Left kidney (tissue), 2 donors: ENCODE measurements around the gene PCDHB16. TPM values are rescaled to one million over a fixed set of nuclear protein-coding genes. Genes with fewer than 3 reads are reported as not detected.
"Not testable (repeated sequence)": the region's sequence is repeated elsewhere in the genome, so short reads cannot be mapped to it uniquely, and the experiment has no call there.

ENCODE experiments used
- DNase-seq: peaks from one replicate; pipeline ENCODE4 v3.0.0-alpha.2; 2013
- polyA plus RNA-seq: library from polyadenylated mRNA; unstranded; fragments of 120-200 nt; gene quantifications from one replicate; pipeline ENCODE4 v1.2.1, GENCODE V29; 2013; ENCODE audit not compliant: insufficient read length

Gene PCDHB16
- polyA plus RNA-seq, 1 donor, result 8.1 TPM

DNA sequence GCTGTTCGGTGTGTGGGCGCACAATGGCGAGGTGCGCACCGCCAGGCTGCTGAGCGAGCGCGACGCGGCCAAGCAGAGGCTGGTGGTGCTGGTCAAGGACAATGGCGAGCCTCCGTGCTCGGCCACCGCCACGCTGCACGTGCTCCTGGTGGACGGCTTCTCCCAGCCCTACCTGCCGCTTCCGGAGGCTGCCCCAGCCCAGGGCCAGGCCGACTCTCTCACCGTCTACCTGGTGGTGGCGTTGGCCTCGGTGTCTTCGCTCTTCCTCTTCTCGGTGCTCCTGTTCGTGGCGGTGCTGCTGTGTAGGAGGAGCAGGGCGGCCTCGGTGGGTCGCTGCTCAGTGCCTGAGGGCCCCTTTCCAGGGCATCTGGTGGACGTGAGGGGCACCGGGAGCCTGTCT lies 2.3 kb upstream of the PCDHB16 start:
- DNase-seq, result not testable (repeated sequence)

DNA sequence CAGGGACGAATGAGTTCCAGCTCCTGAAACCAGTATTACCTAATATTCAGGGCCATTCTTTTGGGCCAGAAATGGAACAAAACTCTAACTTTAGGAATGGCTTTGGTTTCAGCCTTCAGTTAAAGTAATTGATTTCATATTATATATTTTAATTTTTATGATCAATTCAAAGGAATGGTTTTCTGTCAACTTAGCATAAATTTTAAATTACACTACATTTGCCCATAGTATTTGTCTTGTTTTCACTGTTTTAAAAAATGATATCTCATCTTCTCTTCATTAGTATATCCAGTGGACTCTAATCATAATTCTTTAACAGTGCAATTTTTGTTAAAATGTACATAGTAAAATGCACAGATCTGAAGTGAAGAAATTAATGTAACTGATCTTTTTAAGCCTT lies 1.9 kb upstream of the PCDHB16 start:
- no peak for DNase-seq

DNA sequence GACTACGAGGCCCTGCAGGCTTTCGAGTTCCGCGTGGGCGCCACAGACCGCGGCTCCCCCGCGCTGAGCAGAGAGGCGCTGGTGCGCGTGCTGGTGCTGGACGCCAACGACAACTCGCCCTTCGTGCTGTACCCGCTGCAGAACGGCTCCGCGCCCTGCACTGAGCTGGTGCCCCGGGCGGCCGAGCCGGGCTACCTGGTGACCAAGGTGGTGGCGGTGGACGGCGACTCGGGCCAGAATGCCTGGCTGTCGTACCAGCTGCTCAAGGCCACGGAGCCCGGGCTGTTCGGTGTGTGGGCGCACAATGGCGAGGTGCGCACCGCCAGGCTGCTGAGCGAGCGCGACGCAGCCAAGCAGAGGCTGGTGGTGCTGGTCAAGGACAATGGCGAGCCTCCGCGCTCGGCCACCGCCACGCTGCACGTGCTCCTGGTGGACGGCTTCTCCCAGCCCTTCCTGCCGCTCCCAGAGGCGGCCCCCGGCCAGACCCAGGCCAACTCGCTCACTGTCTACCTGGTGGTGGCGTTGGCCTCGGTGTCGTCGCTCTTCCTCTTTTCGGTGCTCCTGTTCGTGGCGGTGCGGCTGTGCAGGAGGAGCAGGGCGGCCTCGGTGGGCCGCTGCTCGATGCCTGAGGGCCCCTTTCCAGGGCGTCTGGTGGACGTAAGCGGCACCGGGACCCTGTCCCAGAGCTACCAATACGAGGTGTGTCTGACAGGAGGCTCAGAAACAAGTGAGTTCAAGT lies 2.1 kb downstream of the PCDHB16 start:
- not testable (repeated sequence) for DNase-seq

DNA sequence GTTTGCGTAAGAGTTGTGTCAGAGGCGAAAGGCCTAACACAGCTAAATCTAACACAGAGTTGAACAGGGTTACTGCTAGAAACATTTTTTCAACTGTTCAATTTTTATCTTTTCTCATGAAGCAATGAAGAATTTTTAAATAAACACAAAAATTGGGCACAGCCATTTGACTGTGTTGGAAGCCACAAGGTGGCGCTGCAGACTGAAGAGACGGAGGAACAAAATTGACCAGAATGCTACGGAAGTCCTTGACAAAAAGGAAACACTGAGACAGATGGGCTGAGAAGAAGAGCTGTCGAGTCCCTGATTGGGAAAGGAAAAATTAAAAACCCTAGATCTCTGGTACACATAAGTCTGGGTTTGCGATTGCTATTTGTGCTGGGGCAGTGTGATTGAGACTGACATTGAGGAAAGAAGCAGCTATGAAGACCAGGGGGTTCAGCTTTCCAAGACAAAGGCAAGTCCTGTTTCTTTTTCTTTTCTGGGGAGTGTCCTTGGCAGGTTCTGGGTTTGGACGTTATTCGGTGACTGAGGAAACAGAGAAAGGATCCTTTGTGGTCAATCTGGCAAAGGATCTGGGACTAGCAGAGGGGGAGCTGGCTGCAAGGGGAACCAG lies 4.8 kb downstream of the PCDHB16 start, which contains the start of gene PCDHB9:
Gene PCDHB9, plus strand, starts transcription at position 265 of the 616 bp plus-strand sequence. Its CDS starts 158 bp downstream, at position 423.
- DNase-seq, result no peak

DNA sequence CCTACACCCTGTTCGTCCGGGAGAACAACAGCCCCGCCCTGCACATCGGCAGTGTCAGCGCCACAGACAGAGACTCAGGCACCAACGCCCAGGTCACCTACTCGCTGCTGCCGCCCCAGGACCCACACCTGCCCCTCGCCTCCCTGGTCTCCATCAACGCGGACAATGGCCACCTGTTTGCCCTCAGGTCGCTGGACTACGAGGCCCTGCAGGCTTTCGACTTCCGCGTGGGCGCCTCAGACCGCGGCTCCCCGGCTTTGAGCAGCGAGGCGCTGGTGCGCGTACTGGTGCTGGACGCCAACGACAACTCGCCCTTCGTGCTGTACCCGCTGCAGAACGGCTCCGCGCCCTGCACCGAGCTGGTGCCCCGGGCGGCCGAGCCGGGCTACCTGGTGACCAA lies 6.5 kb downstream of the PCDHB16 start:
- not testable (repeated sequence) for DNase-seq

DNA sequence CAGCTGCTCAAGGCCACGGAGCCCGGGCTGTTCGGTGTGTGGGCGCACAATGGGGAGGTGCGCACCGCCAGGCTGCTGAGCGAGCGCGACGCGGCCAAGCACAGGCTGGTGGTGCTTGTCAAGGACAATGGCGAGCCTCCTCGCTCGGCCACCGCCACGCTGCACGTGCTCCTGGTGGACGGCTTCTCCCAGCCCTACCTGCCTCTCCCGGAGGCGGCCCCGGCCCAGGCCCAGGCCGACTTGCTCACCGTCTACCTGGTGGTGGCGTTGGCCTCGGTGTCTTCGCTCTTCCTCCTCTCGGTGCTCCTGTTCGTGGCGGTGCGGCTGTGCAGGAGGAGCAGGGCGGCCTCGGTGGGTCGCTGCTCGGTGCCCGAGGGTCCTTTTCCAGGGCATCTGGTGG lies 6.9 kb downstream of the PCDHB16 start:
- not testable (repeated sequence) for DNase-seq

DNA sequence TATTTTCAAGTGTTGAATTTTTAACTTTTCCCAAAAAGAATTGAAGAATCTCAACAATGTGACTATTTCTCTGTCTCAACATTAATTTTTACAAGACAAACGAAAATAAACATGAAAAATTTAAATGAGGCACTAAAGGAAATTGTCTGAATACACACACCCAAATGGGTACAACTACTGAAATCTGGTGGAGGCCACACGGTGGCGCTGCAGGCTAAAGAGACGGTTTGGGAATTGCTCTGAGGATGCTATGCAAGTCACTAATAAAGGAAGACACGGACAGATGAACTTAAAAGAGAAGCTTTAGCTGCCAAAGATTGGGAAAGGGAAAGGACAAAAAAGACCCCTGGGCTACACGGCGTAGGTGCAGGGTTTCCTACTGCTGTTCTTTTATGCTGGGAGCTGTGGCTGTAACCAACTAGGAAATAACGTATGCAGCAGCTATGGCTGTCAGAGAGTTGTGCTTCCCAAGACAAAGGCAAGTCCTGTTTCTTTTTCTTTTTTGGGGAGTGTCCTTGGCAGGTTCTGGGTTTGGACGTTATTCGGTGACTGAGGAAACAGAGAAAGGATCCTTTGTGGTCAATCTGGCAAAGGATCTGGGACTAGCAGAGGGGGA lies 10.0 kb downstream of the PCDHB16 start, which contains the start of gene PCDHB10:
Gene PCDHB10, plus strand, starts transcription at position 244 of the 616 bp plus-strand sequence. Its CDS starts 200 bp downstream, at position 444.
- no peak for DNase-seq

DNA sequence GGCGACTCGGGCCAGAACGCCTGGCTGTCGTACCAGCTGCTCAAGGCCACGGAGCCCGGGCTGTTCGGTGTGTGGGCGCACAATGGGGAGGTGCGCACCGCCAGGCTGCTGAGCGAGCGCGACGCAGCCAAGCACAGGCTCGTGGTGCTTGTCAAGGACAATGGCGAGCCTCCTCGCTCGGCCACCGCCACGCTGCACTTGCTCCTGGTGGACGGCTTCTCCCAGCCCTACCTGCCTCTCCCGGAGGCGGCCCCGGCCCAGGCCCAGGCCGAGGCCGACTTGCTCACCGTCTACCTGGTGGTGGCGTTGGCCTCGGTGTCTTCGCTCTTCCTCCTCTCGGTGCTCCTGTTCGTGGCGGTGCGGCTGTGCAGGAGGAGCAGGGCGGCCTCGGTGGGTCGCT lies 12.1 kb downstream of the PCDHB16 start:
- not testable (repeated sequence) for DNase-seq

DNA sequence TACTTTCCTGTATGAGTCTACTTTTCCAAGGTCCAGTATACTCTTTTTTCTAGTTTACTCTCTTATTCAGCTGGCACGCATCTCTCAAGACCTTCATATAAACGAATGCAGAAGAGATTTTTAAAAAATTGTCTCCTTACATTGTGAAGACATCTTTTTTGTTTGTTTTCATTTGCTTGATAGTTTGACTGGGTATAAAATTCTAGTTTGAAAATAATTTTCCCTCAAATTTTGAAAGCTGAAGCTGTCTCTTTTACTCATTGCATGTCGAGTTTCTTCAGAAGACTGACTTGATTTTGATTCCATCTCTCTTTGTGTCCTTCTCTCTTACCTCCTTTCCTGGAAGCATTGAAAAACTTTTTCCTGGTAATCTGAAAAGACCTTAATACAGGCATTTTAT lies 14.2 kb downstream of the PCDHB16 start:
- no peak for DNase-seq

GRCh38 chr5:141199359-141200235 lies 17.4 kb downstream of the PCDHB16 start, which contains the start of gene PCDHB11:
PCDHB11 (plus strand) TSS chr5:141199627; CDS start chr5:141199775, 148 bp downstream.
- no peak for DNase-seq

GRCh38 chr5:141201126-141201525 lies 18.9 kb downstream of the PCDHB16 start:
- DNase-seq, result not testable (repeated sequence)

DNA sequence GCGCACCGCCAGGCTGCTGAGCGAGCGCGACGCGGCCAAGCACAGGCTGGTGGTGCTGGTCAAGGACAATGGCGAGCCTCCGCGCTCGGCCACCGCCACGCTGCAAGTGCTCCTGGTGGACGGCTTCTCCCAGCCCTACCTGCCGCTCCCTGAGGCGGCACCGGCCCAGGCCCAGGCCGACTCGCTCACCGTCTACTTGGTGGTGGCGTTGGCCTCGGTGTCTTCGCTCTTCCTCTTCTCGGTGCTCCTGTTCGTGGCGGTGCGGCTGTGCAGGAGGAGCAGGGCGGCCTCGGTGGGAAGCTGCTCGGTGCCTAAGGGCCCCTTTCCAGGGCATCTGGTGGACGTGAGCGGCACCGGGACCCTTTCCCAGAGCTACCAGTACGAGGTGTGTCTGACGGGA lies 19.5 kb downstream of the PCDHB16 start:
- not testable (repeated sequence) for DNase-seq

DNA sequence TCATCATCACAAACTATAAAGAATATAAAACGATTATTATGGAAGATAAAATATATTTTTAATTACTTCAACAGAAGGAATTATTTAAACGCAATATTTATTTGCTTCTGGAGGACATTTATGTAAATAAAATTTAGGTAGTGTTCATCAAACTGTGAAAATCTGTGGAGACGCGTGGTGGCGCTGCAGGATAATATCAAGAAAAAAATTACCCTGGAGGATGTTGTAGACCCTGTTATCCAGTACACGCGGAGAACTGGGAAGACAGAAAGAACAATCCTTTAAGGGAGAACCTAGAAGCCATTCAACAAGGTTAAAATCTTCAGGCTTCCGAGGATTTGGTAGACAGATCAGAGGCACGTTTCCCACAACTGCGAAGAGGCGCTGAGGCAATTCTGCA lies 26.3 kb downstream of the PCDHB16 start, which contains the start of gene PCDHB12:
Gene PCDHB12, plus strand, starts transcription at position 242 of the 400 bp plus-strand sequence. CDS start 189 bp downstream, outside the sequence.
- DNase-seq, result no peak

- DNase-seq, result not testable (repeated sequence)
Measured at GRCh38 chr5:141210281-141210680, 28.1 kb downstream of the PCDHB16 start.

- DNase-seq, result not testable (repeated sequence)
Measured at GRCh38 chr5:141210849-141211248, 28.7 kb downstream of the PCDHB16 start.

GRCh38 chr5:141213656-141214339 lies 31.6 kb downstream of the PCDHB16 start, which contains the start of gene PCDHB13:
PCDHB13 (plus strand) TSS chr5:141213919; CDS start chr5:141214124, 205 bp downstream.
- DNase-seq, result not testable (repeated sequence)

DNA sequence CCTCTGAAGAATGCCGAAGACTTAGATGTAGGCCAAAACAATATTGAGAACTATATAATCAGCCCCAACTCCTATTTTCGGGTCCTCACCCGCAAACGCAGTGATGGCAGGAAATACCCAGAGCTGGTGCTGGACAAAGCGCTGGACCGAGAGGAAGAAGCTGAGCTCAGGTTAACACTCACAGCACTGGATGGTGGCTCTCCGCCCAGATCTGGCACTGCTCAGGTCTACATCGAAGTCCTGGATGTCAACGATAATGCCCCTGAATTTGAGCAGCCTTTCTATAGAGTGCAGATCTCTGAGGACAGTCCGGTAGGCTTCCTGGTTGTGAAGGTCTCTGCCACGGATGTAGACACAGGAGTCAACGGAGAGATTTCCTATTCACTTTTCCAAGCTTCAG lies 32.4 kb downstream of the PCDHB16 start:
- DNase-seq, result not testable (repeated sequence)

- DNase-seq, result not testable (repeated sequence)
Measured at GRCh38 chr5:141215504-141215903, 33.3 kb downstream of the PCDHB16 start.

DNA sequence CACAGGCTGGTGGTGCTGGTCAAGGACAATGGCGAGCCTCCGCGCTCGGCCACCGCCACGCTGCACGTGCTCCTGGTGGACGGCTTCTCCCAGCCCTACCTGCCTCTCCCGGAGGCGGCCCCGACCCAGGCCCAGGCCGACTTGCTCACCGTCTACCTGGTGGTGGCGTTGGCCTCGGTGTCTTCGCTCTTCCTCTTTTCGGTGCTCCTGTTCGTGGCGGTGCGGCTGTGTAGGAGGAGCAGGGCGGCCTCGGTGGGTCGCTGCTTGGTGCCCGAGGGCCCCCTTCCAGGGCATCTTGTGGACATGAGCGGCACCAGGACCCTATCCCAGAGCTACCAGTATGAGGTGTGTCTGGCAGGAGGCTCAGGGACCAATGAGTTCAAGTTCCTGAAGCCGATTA lies 33.8 kb downstream of the PCDHB16 start:
- DNase-seq, result not testable (repeated sequence)

- DNase-seq, result peak; percentile 15
Measured at GRCh38 chr5:141223112-141223783, 41.1 kb downstream of the PCDHB16 start, which contains the start of gene PCDHB14. PCDHB14 (plus strand) TSS chr5:141223343; CDS start chr5:141223506, 163 bp downstream.
